Fibroblast of skin of left quadriceps (primary cell): ENCODE data around the gene BSN.
A peak's percentile ranks its signal among the peaks of the same experiment; 100 is the strongest.

Experiments
- DNase-seq, 2 experiments: peaks; one replicate each; pipeline ENCODE4 v3.0.0-alpha.2; 2013; ENCODE audit warnings: low read depth in 2 of 2

Gene BSN

DNA sequence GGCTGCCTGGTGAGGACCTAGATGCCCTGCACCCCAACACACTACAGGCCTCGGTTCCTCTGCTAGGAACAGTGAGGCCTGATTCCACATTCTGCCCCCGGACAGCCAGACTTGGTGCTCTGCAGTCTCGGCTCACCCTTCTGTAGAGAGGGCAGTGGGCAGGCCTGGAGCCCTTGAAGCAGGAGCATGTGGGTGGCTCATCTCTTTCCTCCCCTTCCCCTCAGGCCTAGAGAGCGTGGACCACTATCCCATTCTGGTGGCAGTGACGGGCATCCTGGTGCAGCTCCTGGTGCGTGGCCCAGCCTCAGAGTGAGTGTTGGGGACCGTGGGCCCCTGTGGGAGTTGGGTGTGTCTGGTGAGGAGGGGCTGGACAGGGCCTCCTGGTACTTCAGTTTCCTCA, 161.9 kb downstream of the BSN start:
- DNase-seq, result no peak

- no peak for DNase-seq
These were observed 162.5 kb downstream of the BSN start for GRCh38 chr3:49716691-49717210.

DNA sequence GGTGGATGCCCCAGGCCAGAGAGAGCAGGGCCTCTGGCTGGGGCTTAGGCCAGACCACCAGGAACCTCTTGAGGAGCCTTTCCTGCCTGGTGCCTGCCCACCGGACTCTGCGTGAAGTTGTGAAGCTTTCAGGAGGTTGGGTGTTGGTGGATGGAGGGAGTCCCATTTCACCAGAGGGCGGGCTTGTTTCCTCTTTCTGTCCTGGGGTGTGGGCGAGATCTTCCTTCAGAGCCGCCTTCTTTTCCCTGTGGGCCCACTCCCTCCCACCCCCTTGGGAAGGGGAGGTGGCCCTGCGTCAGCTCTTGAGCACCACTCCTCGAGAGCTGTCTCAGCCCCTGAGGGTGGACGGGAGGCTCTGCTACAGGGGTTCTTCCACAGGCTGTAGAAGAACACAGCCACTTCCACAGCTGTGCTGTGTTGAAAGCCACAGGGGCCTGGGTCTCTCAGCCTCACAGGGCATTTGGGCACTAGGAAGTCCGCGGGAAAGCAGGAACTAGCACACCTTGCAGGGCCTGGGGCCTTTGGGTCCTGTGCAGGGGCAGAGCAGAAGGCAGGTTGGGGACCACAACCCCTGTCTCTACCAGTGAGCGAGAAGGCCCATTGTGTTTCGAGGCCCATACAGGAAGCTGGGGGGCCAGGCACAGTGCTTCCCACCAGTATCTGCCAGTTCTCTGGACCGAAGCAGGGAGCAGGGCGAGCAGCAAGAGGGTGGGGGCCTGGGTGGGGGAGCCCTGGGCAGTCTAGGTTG, 163.1 kb downstream of the BSN start:
- DNase-seq, result no peak

- DNase-seq, result no peak
These were observed 163.9 kb downstream of the BSN start for GRCh38 chr3:49717959-49718857.

DNA sequence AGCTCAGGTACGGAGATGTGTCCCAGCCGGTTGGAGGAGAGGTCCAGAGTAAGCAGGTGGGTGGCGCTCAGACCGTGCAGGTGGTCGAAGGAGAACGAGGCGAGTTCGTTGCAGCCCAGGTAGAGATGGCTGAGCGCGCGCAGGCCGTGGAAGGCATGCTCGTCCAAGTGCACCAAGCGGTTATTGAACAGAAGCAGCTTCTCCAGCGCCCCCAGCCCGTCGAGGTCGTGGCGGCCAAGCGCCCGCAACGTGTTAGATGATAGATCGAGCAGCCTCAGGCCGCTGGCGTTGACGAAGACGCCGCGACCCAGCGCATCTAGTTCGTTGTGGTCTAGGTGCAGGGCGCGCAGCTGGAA, 164.6 kb downstream of the BSN start:
- DNase-seq, result no peak

DNA sequence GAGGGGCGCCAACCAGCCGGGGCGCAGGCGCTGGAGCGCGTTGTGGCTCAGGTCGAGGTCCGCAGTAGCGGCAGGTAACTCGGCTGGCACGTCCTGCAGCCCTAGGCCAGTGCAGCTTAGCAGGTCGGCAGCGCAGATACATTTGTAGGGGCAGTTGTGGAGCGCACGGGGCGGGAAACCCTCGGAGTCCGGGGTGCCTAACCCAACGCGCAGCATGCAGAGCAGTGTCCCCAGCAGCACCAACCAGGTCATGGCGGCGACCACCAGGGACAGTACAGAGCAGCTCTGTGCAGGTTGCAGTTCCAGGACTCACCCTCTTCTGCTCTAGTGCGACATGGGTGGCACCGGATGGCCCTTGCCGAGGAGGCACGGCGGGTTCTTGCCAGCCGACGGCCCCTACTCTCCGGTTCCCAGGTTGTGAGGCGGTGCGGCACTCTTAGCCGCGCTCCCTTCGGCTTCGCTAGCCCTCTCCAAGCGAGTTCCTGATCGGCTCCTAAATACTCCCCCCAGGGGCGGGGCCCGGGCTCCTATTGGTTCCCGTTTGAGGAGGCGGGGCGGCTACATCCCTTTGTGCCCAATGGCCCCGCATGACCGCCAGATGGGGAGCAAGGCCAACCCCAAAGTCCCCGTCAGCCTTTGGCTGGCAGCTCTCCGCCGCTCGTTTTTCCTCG, 165.1 kb downstream of the BSN start, which contains the start of gene AMIGO3:
TSS of gene AMIGO3 (minus strand) at position 471 of the 671 bp plus-strand sequence. CDS start at position 252, 219 bp downstream.
- DNase-seq, result peak; percentile 81 to 83
